KMS-11 (cell line): ENCODE measurements around the gene TMEM150C.

Experiments used
- H2AFZ ChIP-seq: fragments of 200-600 bp; sonication (generic); 2 replicates; pipeline ENCODE4 v1.6.1; 2016; ENCODE audit warnings: antibody characterized with exemption, mixed run types, low read depth
- H3K27ac ChIP-seq: fragments of 200-600 bp; sonication (generic); 2 replicates; pipeline ENCODE4 v1.6.1; 2016; ENCODE audit warnings: mild to moderate bottlenecking, mixed run types
- H3K27me3 ChIP-seq: fragments of 200-600 bp; sonication (generic); 2 replicates; pipeline ENCODE4 v1.6.1; 2017; ENCODE audit warnings: mild to moderate bottlenecking, low read depth, mixed run types, moderate library complexity; ENCODE audit not compliant: insufficient read depth
- H3K36me3 ChIP-seq: fragments of 200-600 bp; sonication (generic); 2 replicates; pipeline ENCODE4 v1.6.1; 2017; ENCODE audit warnings: mild to moderate bottlenecking, mixed run types; ENCODE audit not compliant: insufficient read depth
- H3K4me1 ChIP-seq: fragments of 200-600 bp; sonication (generic); 2 replicates; pipeline ENCODE4 v1.6.1; 2016; ENCODE audit warnings: mild to moderate bottlenecking, low read depth, mixed run types; ENCODE audit not compliant: poor library complexity, severe bottlenecking
- H3K4me2 ChIP-seq: fragments of 200-600 bp; sonication (generic); 2 replicates; pipeline ENCODE4 v1.7.0; 2016; ENCODE audit warnings: mild to moderate bottlenecking, mixed run types
- H3K4me3 ChIP-seq: fragments of 200-600 bp; sonication (generic); IDR thresholded peaks from 2 replicates; pipeline ENCODE4 v1.6.1; 2017; ENCODE audit warnings: low read depth, low read length, mixed read lengths; ENCODE audit not compliant: insufficient read depth
- H3K79me2 ChIP-seq: fragments of 200-600 bp; sonication (generic); 2 replicates; pipeline ENCODE4 v1.6.1; 2016; ENCODE audit warnings: low read depth, mixed run types; ENCODE audit not compliant: insufficient read depth
- H3K9ac ChIP-seq: fragments of 200-600 bp; sonication (generic); 2 replicates; pipeline ENCODE4 v1.6.1; 2016; ENCODE audit warnings: mild to moderate bottlenecking, mixed run types
- H4K20me1 ChIP-seq: fragments of 200-600 bp; sonication (generic); 2 replicates; pipeline ENCODE4 v1.6.1; 2016; ENCODE audit warnings: mild to moderate bottlenecking, mixed run types; ENCODE audit not compliant: insufficient read depth
- TF ChIP-seq, protein P1 (sequence below): fragments of 200-600 bp; sonication (generic); conservative IDR thresholded peaks from 2 replicates; pipeline ENCODE4 v1.6.1; 2017; ENCODE audit warnings: low read depth, mild to moderate bottlenecking, antibody characterized with exemption, low read length, moderate library complexity, mixed read lengths

TMEM150C gene

DNA sequence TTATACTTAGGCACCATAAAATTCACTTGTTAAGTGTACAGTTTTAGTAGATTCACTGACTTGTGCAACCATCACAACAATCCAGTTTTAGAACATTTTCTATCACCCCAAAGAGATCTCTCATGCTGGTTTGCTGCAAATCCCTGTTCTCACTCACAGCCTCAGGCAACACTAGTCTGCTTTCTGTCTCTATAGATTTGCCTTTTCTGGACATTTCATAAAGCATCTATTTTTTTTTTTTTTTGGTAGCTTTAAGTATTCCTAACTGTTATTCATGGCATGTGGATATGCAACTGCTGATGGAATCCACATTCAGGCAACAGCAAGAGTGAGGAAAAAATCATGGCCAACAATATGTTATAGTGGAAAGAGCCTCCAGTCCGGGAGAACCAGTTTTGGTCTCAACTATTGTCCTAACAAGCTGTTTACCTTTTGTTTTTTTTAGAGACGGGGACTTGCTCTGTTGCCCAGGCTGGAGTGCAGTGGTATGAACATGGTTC lies 27.0 kb upstream of the TMEM150C start:
- Histone ChIP-seq H3K27me3 (no peaks in the 10 kb centered on the region), H4K20me1 (no peaks in the 10 kb centered on the region), H3K27ac (no peak overlapping the region), H3K36me3 (no peaks in the 10 kb centered on the region), H2AFZ (no peak overlapping the region), H3K4me2 (no peak overlapping the region), H3K9ac (no peak overlapping the region), H3K4me1 (no peaks in the 10 kb centered on the region), H3K79me2 (no peaks in the 10 kb centered on the region), H3K4me3 (no peak overlapping the region)
- TF ChIP-seq, protein P1, sequence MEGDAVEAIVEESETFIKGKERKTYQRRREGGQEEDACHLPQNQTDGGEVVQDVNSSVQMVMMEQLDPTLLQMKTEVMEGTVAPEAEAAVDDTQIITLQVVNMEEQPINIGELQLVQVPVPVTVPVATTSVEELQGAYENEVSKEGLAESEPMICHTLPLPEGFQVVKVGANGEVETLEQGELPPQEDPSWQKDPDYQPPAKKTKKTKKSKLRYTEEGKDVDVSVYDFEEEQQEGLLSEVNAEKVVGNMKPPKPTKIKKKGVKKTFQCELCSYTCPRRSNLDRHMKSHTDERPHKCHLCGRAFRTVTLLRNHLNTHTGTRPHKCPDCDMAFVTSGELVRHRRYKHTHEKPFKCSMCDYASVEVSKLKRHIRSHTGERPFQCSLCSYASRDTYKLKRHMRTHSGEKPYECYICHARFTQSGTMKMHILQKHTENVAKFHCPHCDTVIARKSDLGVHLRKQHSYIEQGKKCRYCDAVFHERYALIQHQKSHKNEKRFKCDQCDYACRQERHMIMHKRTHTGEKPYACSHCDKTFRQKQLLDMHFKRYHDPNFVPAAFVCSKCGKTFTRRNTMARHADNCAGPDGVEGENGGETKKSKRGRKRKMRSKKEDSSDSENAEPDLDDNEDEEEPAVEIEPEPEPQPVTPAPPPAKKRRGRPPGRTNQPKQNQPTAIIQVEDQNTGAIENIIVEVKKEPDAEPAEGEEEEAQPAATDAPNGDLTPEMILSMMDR = no peak

DNA sequence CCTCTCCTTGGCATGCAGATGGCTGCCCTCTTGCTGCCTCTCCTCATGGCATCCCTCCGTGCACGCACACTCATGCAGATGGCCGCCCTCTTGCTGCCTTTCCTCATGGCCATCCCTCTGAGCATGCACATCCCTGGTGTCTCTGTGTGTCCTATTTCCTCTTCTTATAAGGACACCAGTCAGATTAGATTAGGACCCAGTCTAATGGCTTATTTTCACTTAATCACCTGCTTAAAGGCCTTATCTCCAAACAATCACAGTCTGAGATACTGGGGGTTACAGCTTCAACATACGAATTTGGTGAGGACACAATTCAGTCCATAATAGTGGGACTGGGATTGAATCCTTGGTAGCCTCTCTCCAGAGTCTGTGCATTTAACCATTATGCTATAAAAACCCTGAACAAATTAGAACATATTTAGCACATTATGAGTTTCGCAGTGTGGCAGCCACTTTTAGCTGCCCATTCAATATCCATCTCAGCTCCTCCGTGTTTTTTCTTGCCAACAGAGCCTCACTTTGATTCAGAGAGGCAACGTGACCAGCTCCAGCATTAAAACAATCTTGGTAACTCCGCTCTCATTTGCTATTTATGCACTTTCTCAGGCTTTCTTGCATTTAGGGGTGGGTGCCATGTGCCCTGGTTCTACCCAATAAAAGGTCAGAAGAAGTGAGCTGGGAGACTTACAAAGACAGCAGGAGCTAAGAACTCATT lies 26.2 kb upstream of the TMEM150C start:
- Histone ChIP-seq H2AFZ (no peak overlapping the region), H3K36me3 (no peaks in the 10 kb centered on the region), H3K4me3 (no peak overlapping the region), H4K20me1 (no peaks in the 10 kb centered on the region), H3K9ac (no peak overlapping the region), H3K4me2 (no peak overlapping the region), H3K27me3 (no peaks in the 10 kb centered on the region), H3K4me1 (no peaks in the 10 kb centered on the region), H3K79me2 (no peaks in the 10 kb centered on the region), H3K27ac (no peak overlapping the region)
- TF ChIP-seq, protein P1 = no peak

DNA sequence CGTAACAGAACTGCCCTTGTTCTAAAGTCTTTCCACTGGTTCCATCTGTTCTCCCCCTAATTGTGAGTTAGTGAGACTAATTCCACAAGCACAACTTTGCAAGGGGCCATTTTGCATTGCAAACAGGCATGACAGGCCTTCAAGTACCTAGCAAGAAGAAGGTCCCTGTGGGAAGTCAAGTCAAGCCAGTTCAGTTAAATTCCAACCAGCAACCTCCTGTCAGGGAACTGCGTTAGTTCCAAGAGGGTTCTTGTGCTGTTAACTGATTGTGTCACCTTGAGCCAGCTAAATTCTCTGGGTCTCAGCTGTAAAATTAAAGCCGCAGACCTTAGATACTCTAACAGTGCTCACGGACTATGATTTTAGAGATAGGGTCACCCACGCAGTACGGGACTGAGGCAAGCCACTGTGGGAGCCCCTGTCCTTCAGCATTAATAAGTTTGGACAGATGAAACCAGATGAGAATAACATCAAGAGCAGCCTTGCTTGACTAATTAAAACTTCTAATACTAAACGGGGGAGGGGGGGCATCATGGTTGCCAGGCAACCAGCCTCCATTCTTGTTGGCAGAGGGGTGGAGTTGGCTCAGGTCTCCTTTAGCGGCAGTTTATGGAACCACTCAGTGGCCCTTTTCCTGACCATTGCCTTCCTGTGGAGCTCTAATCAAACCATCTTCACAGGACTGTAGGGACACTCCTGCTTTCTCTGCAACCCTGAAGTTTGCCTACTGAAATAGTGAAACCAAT lies 24.1 kb upstream of the TMEM150C start:
- no peak overlapping the region for H3K9ac ChIP-seq
- H3K4me1 ChIP-seq = no peaks in the 10 kb centered on the region
- H3K4me3 ChIP-seq = no peak overlapping the region
- TF ChIP-seq, protein P1 = no peak
- H3K79me2 ChIP-seq = no peaks in the 10 kb centered on the region
- H3K27ac ChIP-seq = no peak overlapping the region
- no peaks in the 10 kb centered on the region for H4K20me1 ChIP-seq
- no peaks in the 10 kb centered on the region for H3K36me3 ChIP-seq
- H3K4me2 ChIP-seq = no peak overlapping the region
- no peaks in the 10 kb centered on the region for H3K27me3 ChIP-seq
- H2AFZ ChIP-seq = no peak overlapping the region

DNA sequence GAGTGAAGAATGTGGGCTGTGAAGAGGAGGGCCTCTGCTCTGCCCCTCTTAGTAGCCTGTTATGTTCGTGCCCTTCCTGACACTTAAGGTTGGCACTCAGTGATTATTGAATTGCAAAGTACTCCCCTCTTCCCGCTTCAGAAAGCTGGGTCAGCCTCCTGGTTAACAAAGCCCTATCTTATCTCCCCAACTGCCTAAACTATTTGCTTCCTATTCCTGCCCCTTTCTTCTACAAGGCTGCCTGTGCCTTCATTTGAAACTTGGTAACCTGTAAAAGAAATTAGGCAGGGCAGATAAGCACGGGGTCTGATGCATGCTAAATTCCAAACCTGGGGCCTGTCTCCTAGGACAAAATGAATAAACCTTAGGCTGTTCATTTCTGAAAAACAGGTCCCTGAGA lies 23.1 kb upstream of the TMEM150C start:
- TF ChIP-seq, protein P1 = no peak
- H3K4me3 ChIP-seq = no peak overlapping the region
- no peak overlapping the region for H3K27ac ChIP-seq
- no peak overlapping the region for H2AFZ ChIP-seq
- H3K79me2 ChIP-seq = no peaks in the 10 kb centered on the region
- no peak overlapping the region for H3K9ac ChIP-seq
- H4K20me1 ChIP-seq = no peaks in the 10 kb centered on the region
- H3K27me3 ChIP-seq = no peaks in the 10 kb centered on the region
- H3K4me1 ChIP-seq = no peaks in the 10 kb centered on the region
- H3K4me2 ChIP-seq = no peak overlapping the region
- H3K36me3 ChIP-seq = no peaks in the 10 kb centered on the region
